HepG2 (cell line): ENCODE results near the gene NAV2. TPM values are rescaled to one million over a fixed set of nuclear protein-coding genes. Genes with fewer than 3 reads are reported as not detected.

Experiments used
- ATAC-seq: fragments of 200-7000 bp; cut with Tn5 transposase; 3 replicates; pipeline ENCODE4 v1.9.1; 2020; ENCODE audit warnings: mild to moderate bottlenecking, moderate library complexity
- BruUV-seq: library from RNA; stranded (reverse); fragments of 400-500 nt; replicated peaks from 2 replicates; lab custom pipeline; 2021; lab: Mats Ljungman, UMichigan
- CTCF ChIA-PET: fragments of 300-600 bp; formaldehyde crosslinking; extraction: SDS; loops from one replicate; lab custom pipeline; 2021; ENCODE audit warnings: low total read pairs, inconsistent platforms, low intra/inter-chr PET ratio; lab: Yijun Ruan, JAX
- POLR2A ChIA-PET: fragments of 350-600 bp; sonication (Branson Sonifier 250); formaldehyde crosslinking; loops from one replicate; lab custom pipeline; 2020; ENCODE audit warnings: antibody characterized with exemption, inconsistent platforms; lab: Yijun Ruan, JAX
- DNase-seq: peaks from one replicate; pipeline ENCODE4 v3.0.0-alpha.2; 2015; ENCODE audit warnings: low spot score
- FAIRE-seq: peaks from 3 replicates; lab custom pipeline; 2011; peaks lifted over from hg19 to GRCh38; lab: Jason Lieb, UNC
- H2AFZ ChIP-seq: one replicate; pipeline ENCODE4 v1.6.1; 2011; ENCODE audit warnings: low read length, inconsistent platforms
- H3K27ac ChIP-seq: fragments of 300-600 bp; 3 replicates; pipeline ENCODE4 v1.8.0; 2011; ENCODE audit warnings: mixed run types, mild to moderate bottlenecking, mixed read lengths, low read length, inconsistent platforms; ENCODE audit not compliant: insufficient read depth; ENCODE audit errors: extremely low read length
- H3K27me3 ChIP-seq, 2 experiments: fragments of 200-600 bp in 1 of 2; 2 replicates in 1 of 2; 3 replicates in 1 of 2; pipeline versions ENCODE4 v1.6.0 to v1.8.0; 2011; ENCODE audit warnings: low read length in 2 of 2, mild to moderate bottlenecking in 2 of 2, moderate library complexity in 2 of 2, inconsistent platforms in 1 of 2; ENCODE audit not compliant: insufficient read depth in 2 of 2, control insufficient read depth in 1 of 2
- H3K36me3 ChIP-seq, 2 experiments: fragments of 200-600 bp in 1 of 2; replicated peaks in 1 of 2; 2 replicates in 1 of 2; 3 replicates in 1 of 2; pipeline versions ENCODE4 v1.5.1 to v1.8.0; 2011; ENCODE audit warnings: low read length in 2 of 2, inconsistent platforms in 1 of 2; ENCODE audit not compliant: insufficient read depth in 2 of 2, control insufficient read depth in 1 of 2
- H3K4me1 ChIP-seq: 2 replicates; pipeline ENCODE4 v1.5.1; 2012; ENCODE audit warnings: low read length, inconsistent platforms; ENCODE audit not compliant: insufficient read depth
- H3K4me2 ChIP-seq: 2 replicates; pipeline ENCODE4 v1.6.0; 2011; ENCODE audit warnings: low read depth, low read length, inconsistent platforms
- H3K4me3 ChIP-seq, 3 experiments: fragments of 200-600 bp in 1 of 3; sonication (generic), shearing (Covaris generic) in 1 of 3; replicated peaks in 1 of 3; 2 replicates each; pipeline ENCODE4 v1.5.1; 2011 to 2016; ENCODE audit warnings: low read length in 3 of 3, inconsistent platforms in 2 of 3, low read depth in 2 of 3, mild to moderate bottlenecking in 2 of 3, control low read depth in 1 of 3, mixed read lengths in 1 of 3; ENCODE audit not compliant: insufficient read depth in 1 of 3
- H3K79me2 ChIP-seq: one replicate; pipeline ENCODE4 v1.6.1; 2011; ENCODE audit warnings: low read length, inconsistent platforms; ENCODE audit not compliant: insufficient read depth
- H3K9ac ChIP-seq: 2 replicates; pipeline ENCODE4 v1.6.0; 2011; ENCODE audit warnings: mild to moderate bottlenecking, low read depth, low read length, inconsistent platforms; ENCODE audit not compliant: insufficient read depth
- H3K9me3 ChIP-seq: 2 replicates; pipeline ENCODE4 v1.5.1; 2012; ENCODE audit warnings: mild to moderate bottlenecking, low read length
- H4K20me1 ChIP-seq: 2 replicates; pipeline ENCODE4 v1.6.0; 2011; ENCODE audit warnings: inconsistent platforms, mild to moderate bottlenecking, low read length, moderate library complexity; ENCODE audit not compliant: insufficient read depth
- ATF3 ChIP-seq: sonication (generic); formaldehyde crosslinking; IDR thresholded peaks from 2 replicates; pipeline ENCODE4 v1.4.0; 2020; ENCODE audit warnings: missing genetic modification reagents
- CENPX ChIP-seq: sonication (generic); formaldehyde crosslinking; IDR thresholded peaks from 2 replicates; pipeline ENCODE4 v1.9.0; 2021; ENCODE audit warnings: mild to moderate bottlenecking, missing genetic modification reagents, moderate library complexity
- HNRNPL ChIP-seq: fragments of 200-400 bp; formaldehyde crosslinking; IDR thresholded peaks from 2 replicates; pipeline ENCODE4 v1.6.1; 2017; ENCODE audit warnings: mild to moderate bottlenecking, low read depth, low read length
- JUN ChIP-seq: sonication (generic); formaldehyde crosslinking; IDR thresholded peaks from 2 replicates; pipeline ENCODE4 v1.4.0; 2020; ENCODE audit warnings: mild to moderate bottlenecking, missing genetic modification reagents
- MBD4 ChIP-seq: IDR thresholded peaks from 2 replicates; pipeline ENCODE4 v1.6.1; 2012; ENCODE audit warnings: low read length, inconsistent platforms, borderline replicate concordance
- MXD4 ChIP-seq: IDR thresholded peaks from 2 replicates; pipeline ENCODE4 v1.6.1; 2016; ENCODE audit warnings: mild to moderate bottlenecking, missing biosample characterization, missing genetic modification reagents
- NONO ChIP-seq, 2 experiments: fragments of 450-650 bp in 1 of 2; sonication (generic) in 1 of 2; formaldehyde crosslinking in 1 of 2; IDR thresholded peaks in 1 of 2; conservative IDR thresholded peaks in 1 of 2; 2 replicates each; pipeline versions ENCODE4 v1.6.1 to v1.8.0; 2017 to 2022; ENCODE audit warnings: mild to moderate bottlenecking in 1 of 2, missing genetic modification reagents in 1 of 2, moderate library complexity in 1 of 2
- RXRA ChIP-seq: sonication (generic); formaldehyde crosslinking; IDR thresholded peaks from 2 replicates; pipeline ENCODE4 v1.5.1; 2020; ENCODE audit warnings: missing genetic modification reagents
- SP140L ChIP-seq: sonication (generic); formaldehyde crosslinking; IDR thresholded peaks from 2 replicates; pipeline ENCODE4 v1.4.0; 2020; ENCODE audit warnings: missing genetic modification reagents, borderline replicate concordance
- SP4 ChIP-seq: sonication (generic); formaldehyde crosslinking; IDR thresholded peaks from 2 replicates; pipeline ENCODE4 v1.8.1; 2023; ENCODE audit warnings: mild to moderate bottlenecking, missing genetic modification reagents
- TCF12 ChIP-seq, 2 experiments: fragments of 450-650 bp in 1 of 2; sonication (generic) in 1 of 2; formaldehyde crosslinking in 1 of 2; IDR thresholded peaks; 2 replicates each; pipeline versions ENCODE4 v1.6.1 to v1.8.0; 2017 to 2022; ENCODE audit warnings: antibody characterized with exemption in 1 of 2, mild to moderate bottlenecking in 1 of 2, missing genetic modification reagents in 1 of 2, moderate library complexity in 1 of 2
- ZBTB34 ChIP-seq: sonication (generic); formaldehyde crosslinking; IDR thresholded peaks from 2 replicates; pipeline ENCODE4 v1.8.0; 2022; ENCODE audit warnings: mild to moderate bottlenecking, missing genetic modification reagents
- ZKSCAN5 ChIP-seq: sonication (generic); formaldehyde crosslinking; IDR thresholded peaks from 2 replicates; pipeline ENCODE4 v1.5.1; 2020; ENCODE audit warnings: mild to moderate bottlenecking, missing genetic modification reagents
- ZNF230 ChIP-seq: sonication (generic); formaldehyde crosslinking; IDR thresholded peaks from 2 replicates; pipeline ENCODE4 v1.4.0; 2020; ENCODE audit warnings: mild to moderate bottlenecking, missing genetic modification reagents
- ZNF484 ChIP-seq: sonication (generic); formaldehyde crosslinking; IDR thresholded peaks from 2 replicates; pipeline ENCODE4 v1.5.1; 2020; ENCODE audit warnings: mild to moderate bottlenecking, low read depth, missing genetic modification reagents, borderline replicate concordance
- ZNF891 ChIP-seq: sonication (generic); formaldehyde crosslinking; IDR thresholded peaks from 2 replicates; pipeline ENCODE4 v1.5.0; 2020; ENCODE audit warnings: mild to moderate bottlenecking, missing genetic modification reagents
- ZSCAN9 ChIP-seq: IDR thresholded peaks from 2 replicates; pipeline ENCODE4 v1.6.1; 2016; ENCODE audit warnings: borderline replicate concordance
- WGBS: methylation state at CpG from one replicate; pipeline ENCODE4 v1.1.6; 2017; ENCODE audit warnings: low lambda C conversion rate; 5-methylcytosine and 5-hydroxymethylcytosine counted together
- in situ Hi-C: cut with HindIII; loops from 2 replicates; pipeline ENCODE4 v1.10.0; 2017; ENCODE audit warnings: low pct_unique_long_range_greater_than_20kb; ENCODE audit not compliant: extremely low pct_ligation_motif_present
- intact Hi-C: fragments of 100-400 bp; cut with micrococcal nuclease; formaldehyde crosslinking; loops from one replicate; pipeline ENCODE4 v1.10.0; 2022; ENCODE audit not compliant: unreplicated experiment
- polyA plus RNA-seq, 8 experiments: library from polyadenylated mRNA; depleted of rRNA in 3 of 8; stranded (reverse) in 7 of 8; unstranded in 1 of 8; fragments of >200 nt; fragmentation: Illumina TruSeq in 4 of 8; extraction: Trizol in 4 of 8; gene quantifications; 2 replicates each; pipeline versions ENCODE4 v1.2.1 to v1.2.3, GENCODE V29; 2011 to 2016; ENCODE audit warnings: low read depth in 4 of 8, missing spikeins in 1 of 8, mixed read lengths in 1 of 8; ENCODE audit not compliant: insufficient read depth in 1 of 8
- total RNA-seq, 5 experiments: library from RNA; depleted of rRNA; stranded (reverse); fragments of >200 nt; fragmentation: Illumina TruSeq; extraction: Trizol; gene quantifications; 2 replicates each; pipeline ENCODE4 v1.2.3, GENCODE V29; 2016; ENCODE audit warnings: low read depth in 1 of 5

The NAV2 gene
- total and polyA plus RNA-seq, 2 of the 13 experiments (the other 11 are each of a cell fraction or from before 2014, with no cell fraction given): 9.3 to 34.6 TPM

- no peaks in the 10 kb centered on the region for H4K20me1 ChIP-seq
- H3K9ac ChIP-seq: no peak overlapping the region
- no peaks in the 10 kb centered on the region for H3K79me2 ChIP-seq
- POLR2A ChIA-PET: no interaction called here
- no peak overlapping the region for H3K27ac ChIP-seq
- H3K9me3 ChIP-seq: no peaks in the 10 kb centered on the region
- no TSS peak for BruUV-seq
- intact Hi-C loops (no loop called here), in situ Hi-C loops (no loop called here)
- H3K36me3 ChIP-seq: peaks cover 39 to 82% of the 10 kb centered on the region in 2 experiments
- ATAC-seq (no peak), FAIRE-seq (no peak), DNase-seq (no peak)
- WGBS: 85% methylated on average over 8 of the region's 9 CpGs
- no peak overlapping the region for H2AFZ ChIP-seq
- no peak overlapping the region for H3K4me3 ChIP-seq
- CTCF ChIA-PET: no interaction called here
- TF ChIP-seq ATF3 (CRISPR knock-in tag): no peak
- no peak for TF ChIP-seq ZBTB34 (CRISPR knock-in tag)
- no peak for TF ChIP-seq MBD4
- TF ChIP-seq ZNF891 (CRISPR knock-in tag): no peak
- no peak for TF ChIP-seq MXD4 (CRISPR knock-in tag)
- H3K4me2 ChIP-seq: no peak overlapping the region
- H3K27me3 ChIP-seq: no peaks in the 10 kb centered on the region
- peaks cover 19% of the 10 kb centered on the region for H3K4me1 ChIP-seq
These were observed 367.5 kb downstream of the NAV2 start for GRCh38 chr11:20080032-20080685.

- POLR2A ChIA-PET: no interaction called here
- H3K27ac ChIP-seq: no peak overlapping the region
- no TSS peak for BruUV-seq
- CTCF ChIA-PET: no interaction called here
- no peaks in the 10 kb centered on the region for H3K9me3 ChIP-seq
- DNase-seq (no peak), ATAC-seq (no peak), FAIRE-seq (no peak)
- H4K20me1 ChIP-seq: no peaks in the 10 kb centered on the region
- no peak overlapping the region for H3K9ac ChIP-seq
- H2AFZ ChIP-seq: no peak overlapping the region
- no peak overlapping the region for H3K4me3 ChIP-seq
- H3K36me3 ChIP-seq: peaks cover 39 to 80% of the 10 kb centered on the region in 2 experiments
- H3K27me3 ChIP-seq: no peaks in the 10 kb centered on the region
- no peaks in the 10 kb centered on the region for H3K79me2 ChIP-seq
- in situ Hi-C loops (no loop called here), intact Hi-C loops (no loop called here)
- no peak overlapping the region for H3K4me2 ChIP-seq
- H3K4me1 ChIP-seq: peaks cover 30% of the 10 kb centered on the region
- 97% methylated on average over 4 of the region's 4 CpGs for WGBS
- TF ChIP-seq HNRNPL (no peak), RXRA (no peak), SP140L (CRISPR knock-in tag) (no peak), JUN (CRISPR knock-in tag) (no peak), TCF12 (IDR thresholded peaks at IDR 0.05) (no peak), TCF12 (CRISPR knock-in tag; IDR thresholded peaks at IDR 0.05) (no peak), ZSCAN9 (CRISPR knock-in tag) (no peak), NONO (IDR thresholded peaks at IDR 0.05) (no peak), NONO (CRISPR knock-in tag; conservative IDR thresholded peaks at IDR 0.05) (no peak), CENPX (CRISPR knock-in tag) (no peak), SP4 (no peak), ZKSCAN5 (CRISPR knock-in tag) (no peak), ZNF230 (CRISPR knock-in tag) (no peak), ZNF484 (CRISPR knock-in tag) (no peak)
These were observed 368.7 kb downstream of the NAV2 start for GRCh38 chr11:20081336-20081735.
